Measurements from ENCODE around the gene PDGFRB. TPM values are rescaled to one million over a fixed set of nuclear protein-coding genes. Genes with fewer than 3 reads are reported as not detected.

The PDGFRB gene
- total and polyA plus RNA-seq, 10 of the 15 experiments (the other 5 are each of a cell fraction or from before 2014, with no cell fraction given), result 0.02 to 3.0 (median 1.0) TPM

DNA sequence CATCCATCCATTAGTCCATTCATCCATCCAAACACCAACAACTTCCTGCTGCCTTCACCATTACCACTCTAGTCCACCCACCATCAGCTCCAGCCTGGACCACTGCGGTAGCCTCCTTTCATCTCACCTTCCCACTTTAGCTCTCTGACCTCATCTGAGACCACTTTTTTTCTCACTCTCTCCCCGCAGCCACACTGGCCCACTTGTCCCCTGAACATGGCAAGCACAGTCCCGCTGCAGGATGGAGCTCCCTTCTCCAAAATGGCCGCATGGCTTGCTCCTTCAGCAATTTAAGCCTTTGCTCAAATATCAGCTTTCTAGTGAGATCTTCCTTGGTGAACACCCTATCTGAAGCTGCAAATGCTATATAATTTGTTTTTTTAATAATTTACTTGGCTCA, 80.4 kb downstream of the PDGFRB start (continued):
- TF ChIP-seq, protein P1, sequence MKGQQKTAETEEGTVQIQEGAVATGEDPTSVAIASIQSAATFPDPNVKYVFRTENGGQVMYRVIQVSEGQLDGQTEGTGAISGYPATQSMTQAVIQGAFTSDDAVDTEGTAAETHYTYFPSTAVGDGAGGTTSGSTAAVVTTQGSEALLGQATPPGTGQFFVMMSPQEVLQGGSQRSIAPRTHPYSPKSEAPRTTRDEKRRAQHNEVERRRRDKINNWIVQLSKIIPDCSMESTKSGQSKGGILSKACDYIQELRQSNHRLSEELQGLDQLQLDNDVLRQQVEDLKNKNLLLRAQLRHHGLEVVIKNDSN (IDR thresholded peaks at IDR 0.05; ENCODE audit: borderline replicate concordance, extremely low read length, insufficient read depth, low read depth, low read length), result no peak

DNA sequence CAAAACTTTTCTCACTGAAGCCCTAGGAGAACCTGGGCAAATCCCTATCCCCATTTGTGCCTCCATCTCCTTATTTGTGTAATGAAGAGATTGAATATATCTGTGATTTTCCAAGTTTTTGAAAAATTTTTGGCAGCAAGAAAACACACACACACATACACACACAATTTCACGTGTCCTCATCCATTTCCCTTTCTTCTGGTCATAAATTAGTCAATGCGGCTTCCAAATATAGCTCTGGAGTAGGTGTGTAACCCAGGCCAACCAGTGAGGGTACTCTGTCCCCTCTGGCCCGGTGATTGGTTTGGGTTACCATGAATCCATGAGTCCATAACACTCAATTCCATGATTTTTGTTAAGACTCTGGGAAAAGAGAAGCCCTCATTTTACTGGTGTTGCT, 82.0 kb downstream of the PDGFRB start:
- Histone ChIP-seq H3K27me3 (replicated peaks in 1 of 2; ENCODE audit: control insufficient read depth in 2 of 2, insufficient read depth in 2 of 2, low read length in 1 of 2) (no peaks in the 10 kb centered on the region), H3K79me2 (ENCODE audit: control insufficient read depth, insufficient read depth, low read length) (no peaks in the 10 kb centered on the region), H3K36me3 (ENCODE audit: control insufficient read depth in 2 of 2, insufficient read depth in 2 of 2, low read length in 1 of 2) (no peaks in the 10 kb centered on the region), H3K27ac (ENCODE audit: control insufficient read depth, insufficient read depth) (no peak overlapping the region), H3K4me3 (no peak overlapping the region), H3K4me1 (ENCODE audit: control insufficient read depth, insufficient read depth, low read length) (no peaks in the 10 kb centered on the region), H3K9ac (ENCODE audit: control insufficient read depth, insufficient read depth, low read length) (no peak overlapping the region), H3K9me3 (replicated peaks; ENCODE audit: control insufficient read depth, insufficient read depth, low read length) (no peaks in the 10 kb centered on the region), H2AFZ (ENCODE audit: control insufficient read depth, low read depth, low read length) (no peak overlapping the region), H3K4me2 (ENCODE audit: control insufficient read depth, insufficient read depth) (no peak overlapping the region), H4K20me1 (ENCODE audit: control insufficient read depth, insufficient read depth) (no peaks in the 10 kb centered on the region)
- SMC1A ChIA-PET (ENCODE audit: uncharacterized antibody, unreplicated experiment), result no interaction called here
- no peak for ATAC-seq
- RAD21 ChIA-PET (ENCODE audit: unreplicated experiment), result no interaction called here
- CTCF ChIA-PET, result interaction anchor here (0.9 to 2.6 kb wide), 3 partner anchors 8 to 51 kb away, joined by 3 to 12 read pairs (median 3); no protein-coding TSS in a partner anchor
- intact Hi-C loops (cut with micrococcal nuclease; ENCODE audit: unreplicated experiment), result no loop called here
- no peak for DNase-seq (ENCODE audit: low read depth, low spot score)
- in situ Hi-C loops (cut with MboI), result no loop called here
- WGBS (ENCODE audit: insufficient coverage, insufficient replicate concordance, low lambda C conversion rate, missing lambda C conversion rate), result 36% methylated on average over 3 of the region's 3 CpGs
- POLR2A ChIA-PET, result interaction anchor here (0.6 to 1.0 kb wide), 3 partner anchors 106 to 1179 kb away, joined by 3 to 4 read pairs (median 4); partner anchors contain the start of gene GM2A
- BruUV-seq (replicated peaks), result no TSS peak
- TF ChIP-seq IKZF1 (conservative IDR thresholded peaks at IDR 0.05) (no peak), MTA2 (IDR thresholded peaks at IDR 0.05; ENCODE audit: low read depth) (no peak), NR2C2 (IDR thresholded peaks at IDR 0.05; ENCODE audit: borderline replicate concordance, control insufficient read depth, insufficient read length, low read depth) (no peak), CBX5 (IDR thresholded peaks at IDR 0.05; ENCODE audit: low read depth) (no peak), SREBF1 (IDR thresholded peaks at IDR 0.05; ENCODE audit: low read length) (no peak), EED (IDR thresholded peaks at IDR 0.05; ENCODE audit: low read depth) (no peak)
- TF ChIP-seq, protein P2, sequence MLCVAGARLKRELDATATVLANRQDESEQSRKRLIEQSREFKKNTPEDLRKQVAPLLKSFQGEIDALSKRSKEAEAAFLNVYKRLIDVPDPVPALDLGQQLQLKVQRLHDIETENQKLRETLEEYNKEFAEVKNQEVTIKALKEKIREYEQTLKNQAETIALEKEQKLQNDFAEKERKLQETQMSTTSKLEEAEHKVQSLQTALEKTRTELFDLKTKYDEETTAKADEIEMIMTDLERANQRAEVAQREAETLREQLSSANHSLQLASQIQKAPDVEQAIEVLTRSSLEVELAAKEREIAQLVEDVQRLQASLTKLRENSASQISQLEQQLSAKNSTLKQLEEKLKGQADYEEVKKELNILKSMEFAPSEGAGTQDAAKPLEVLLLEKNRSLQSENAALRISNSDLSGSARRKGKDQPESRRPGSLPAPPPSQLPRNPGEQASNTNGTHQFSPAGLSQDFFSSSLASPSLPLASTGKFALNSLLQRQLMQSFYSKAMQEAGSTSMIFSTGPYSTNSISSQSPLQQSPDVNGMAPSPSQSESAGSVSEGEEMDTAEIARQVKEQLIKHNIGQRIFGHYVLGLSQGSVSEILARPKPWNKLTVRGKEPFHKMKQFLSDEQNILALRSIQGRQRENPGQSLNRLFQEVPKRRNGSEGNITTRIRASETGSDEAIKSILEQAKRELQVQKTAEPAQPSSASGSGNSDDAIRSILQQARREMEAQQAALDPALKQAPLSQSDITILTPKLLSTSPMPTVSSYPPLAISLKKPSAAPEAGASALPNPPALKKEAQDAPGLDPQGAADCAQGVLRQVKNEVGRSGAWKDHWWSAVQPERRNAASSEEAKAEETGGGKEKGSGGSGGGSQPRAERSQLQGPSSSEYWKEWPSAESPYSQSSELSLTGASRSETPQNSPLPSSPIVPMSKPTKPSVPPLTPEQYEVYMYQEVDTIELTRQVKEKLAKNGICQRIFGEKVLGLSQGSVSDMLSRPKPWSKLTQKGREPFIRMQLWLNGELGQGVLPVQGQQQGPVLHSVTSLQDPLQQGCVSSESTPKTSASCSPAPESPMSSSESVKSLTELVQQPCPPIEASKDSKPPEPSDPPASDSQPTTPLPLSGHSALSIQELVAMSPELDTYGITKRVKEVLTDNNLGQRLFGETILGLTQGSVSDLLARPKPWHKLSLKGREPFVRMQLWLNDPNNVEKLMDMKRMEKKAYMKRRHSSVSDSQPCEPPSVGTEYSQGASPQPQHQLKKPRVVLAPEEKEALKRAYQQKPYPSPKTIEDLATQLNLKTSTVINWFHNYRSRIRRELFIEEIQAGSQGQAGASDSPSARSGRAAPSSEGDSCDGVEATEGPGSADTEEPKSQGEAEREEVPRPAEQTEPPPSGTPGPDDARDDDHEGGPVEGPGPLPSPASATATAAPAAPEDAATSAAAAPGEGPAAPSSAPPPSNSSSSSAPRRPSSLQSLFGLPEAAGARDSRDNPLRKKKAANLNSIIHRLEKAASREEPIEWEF (IDR thresholded peaks at IDR 0.05; ENCODE audit: insufficient replicate concordance, low read depth, low read length), result no peak
- FAIRE-seq, result no peak
